Activated CD8-positive, alpha-beta T cell treated with anti-CD3 and anti-CD28 coated beads, Interleukin-2, amount 10 ng/mL, durations not matched to agents 7 days and 5 days (primary cell): Measurements from ENCODE around the gene KCNIP4. TPM values are rescaled to one million over a fixed set of nuclear protein-coding genes. Genes with fewer than 3 reads are reported as not detected.
"Not testable (repeated sequence)": the region's sequence is repeated elsewhere in the genome, so short reads cannot be mapped to it uniquely, and the experiment has no call there.

ENCODE experiments used
- ATAC-seq: fragments of 150-1000 bp; cut with Tn5 transposase; one replicate; pipeline ENCODE4 v1.10.0; 2021; ENCODE audit warnings: moderate library complexity
- CTCF ChIA-PET: fragments of 350-600 bp; sonication (Branson Sonifier 250); formaldehyde crosslinking; loops from one replicate; lab custom pipeline; 2021; ENCODE audit warnings: antibody characterized with exemption; lab: Charles Lee
- POLR2A ChIA-PET: fragments of 350-600 bp; sonication (Branson Sonifier 250); formaldehyde crosslinking; loops from one replicate; lab custom pipeline; 2021; ENCODE audit warnings: antibody characterized with exemption; lab: Charles Lee
- DNase-seq: peaks from one replicate; pipeline ENCODE4 v3.0.0-alpha.2; 2020
- H3K27ac Mint-ChIP-seq: one replicate; pipeline ENCODE4 v1.8.0; 2021; ENCODE audit warnings: mild to moderate bottlenecking, mixed read lengths
- H3K27me3 Mint-ChIP-seq: one replicate; pipeline ENCODE4 v1.8.0; 2021; ENCODE audit warnings: low read depth, mixed read lengths
- H3K36me3 Mint-ChIP-seq: one replicate; pipeline ENCODE4 v1.8.0; 2021; ENCODE audit warnings: low read depth, mixed read lengths
- H3K4me1 Mint-ChIP-seq: one replicate; pipeline ENCODE4 v1.8.0; 2021; ENCODE audit warnings: low read depth, mixed read lengths
- H3K4me3 Mint-ChIP-seq: one replicate; pipeline ENCODE4 v1.8.0; 2021; ENCODE audit warnings: mild to moderate bottlenecking, mixed read lengths
- H3K9me3 Mint-ChIP-seq: one replicate; pipeline ENCODE4 v1.8.0; 2022; ENCODE audit warnings: mixed read lengths; ENCODE audit not compliant: insufficient read depth
- total RNA-seq, 2 experiments: library from RNA; stranded (reverse); gene quantifications; one replicate each; pipeline ENCODE4 v1.2.3, GENCODE V29; 2021

KCNIP4 gene
- total RNA-seq, 2 experiments from 2014 or later: not detected

DNA sequence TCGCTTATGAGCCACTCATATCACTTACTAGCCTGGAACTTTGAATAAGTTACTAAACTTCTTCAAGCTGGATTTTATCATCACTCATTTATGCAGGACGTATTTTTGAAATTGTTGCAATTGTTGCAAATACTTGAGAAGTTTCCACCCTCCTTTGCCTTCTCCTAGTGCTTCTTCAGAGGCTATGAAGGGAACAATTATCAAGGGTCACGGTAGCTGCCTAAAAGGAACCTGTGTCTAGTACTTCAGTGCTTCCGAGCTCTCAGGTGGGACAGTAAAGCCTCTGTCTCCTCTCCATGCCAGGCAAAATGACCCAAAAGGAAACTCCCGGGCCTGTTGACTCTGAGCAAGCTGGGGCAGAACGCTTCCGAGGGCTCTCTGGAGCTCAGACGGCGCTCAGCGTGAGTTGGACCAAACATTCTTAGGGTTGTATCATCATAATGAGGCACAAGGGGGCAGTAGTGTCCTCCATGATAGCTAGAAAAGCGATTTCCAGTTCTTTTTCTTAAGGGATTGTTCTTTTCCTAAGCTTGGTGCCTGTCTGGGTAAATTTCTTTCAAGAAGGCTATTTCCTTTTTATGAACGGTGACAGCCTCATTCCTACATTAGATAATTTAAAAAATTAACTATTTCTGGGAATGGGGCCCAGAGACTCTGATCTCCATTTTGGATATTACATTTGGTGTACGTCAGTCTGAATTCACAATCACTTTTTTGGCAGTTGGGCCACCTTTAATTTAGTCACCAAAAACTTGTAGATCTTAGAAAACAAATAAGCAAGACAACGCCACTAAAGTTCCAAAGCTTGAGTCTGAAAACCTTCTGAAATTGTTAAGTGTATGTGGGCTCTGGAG lies 1175.2 kb downstream of the KCNIP4 start:
- H3K4me1 Mint-ChIP-seq: no peaks in the 10 kb centered on the region
- H3K27me3 Mint-ChIP-seq: peaks cover 2% of the 10 kb centered on the region
- no peak overlapping the region for H3K27ac Mint-ChIP-seq
- ChIA-PET CTCF (interaction anchor here (0.6 to 2.5 kb wide), 23 partner anchors 9 to 999 kb away, joined by 3 to 15 read pairs (median 3); partner anchors contain the start of gene PACRGL), POLR2A (no interaction called here)
- H3K9me3 Mint-ChIP-seq: no peaks in the 10 kb centered on the region
- H3K36me3 Mint-ChIP-seq: no peaks in the 10 kb centered on the region
- ATAC-seq (peak; percentile 57), DNase-seq (peak; percentile 42)
- no peak overlapping the region for H3K4me3 Mint-ChIP-seq

DNA sequence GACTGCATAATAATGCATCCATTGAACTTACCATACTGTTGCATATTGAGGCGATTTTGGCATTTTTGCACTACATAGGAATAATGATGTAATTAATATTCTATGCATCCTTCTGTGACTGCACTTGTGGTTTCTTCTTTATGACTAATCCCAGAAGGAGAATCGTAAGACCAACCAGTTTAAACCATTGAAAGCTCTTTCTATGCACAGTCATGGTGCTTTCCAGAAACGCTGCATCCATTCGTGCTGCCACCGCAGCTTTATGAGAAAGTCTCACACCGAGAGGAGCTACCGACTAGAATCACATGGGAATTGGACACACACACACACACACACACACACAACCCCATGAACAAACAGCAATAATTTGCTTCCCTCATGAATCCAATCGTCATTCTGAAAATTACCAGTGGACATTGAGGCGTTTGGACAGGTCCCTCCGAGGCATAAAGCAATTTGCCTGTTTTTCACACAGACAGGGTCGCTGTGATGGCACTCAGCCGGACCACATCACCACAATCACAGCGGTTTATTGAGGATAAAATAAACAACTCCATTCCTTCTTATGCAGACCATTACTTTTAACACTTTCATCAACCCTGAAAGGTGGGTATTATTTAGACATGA lies 1184.1 kb downstream of the KCNIP4 start:
- no peaks in the 10 kb centered on the region for H3K36me3 Mint-ChIP-seq
- ATAC-seq: no peak
- H3K9me3 Mint-ChIP-seq: no peaks in the 10 kb centered on the region
- no peaks in the 10 kb centered on the region for H3K4me1 Mint-ChIP-seq
- no peak overlapping the region for H3K4me3 Mint-ChIP-seq
- no peaks in the 10 kb centered on the region for H3K27me3 Mint-ChIP-seq
- ChIA-PET POLR2A (no interaction called here), CTCF (interaction anchor here (0.6 kb wide), 1 partner anchor 9 kb away, joined by 3 read pairs; no protein-coding TSS in a partner anchor)
- no peak for DNase-seq
- no peak overlapping the region for H3K27ac Mint-ChIP-seq

DNA sequence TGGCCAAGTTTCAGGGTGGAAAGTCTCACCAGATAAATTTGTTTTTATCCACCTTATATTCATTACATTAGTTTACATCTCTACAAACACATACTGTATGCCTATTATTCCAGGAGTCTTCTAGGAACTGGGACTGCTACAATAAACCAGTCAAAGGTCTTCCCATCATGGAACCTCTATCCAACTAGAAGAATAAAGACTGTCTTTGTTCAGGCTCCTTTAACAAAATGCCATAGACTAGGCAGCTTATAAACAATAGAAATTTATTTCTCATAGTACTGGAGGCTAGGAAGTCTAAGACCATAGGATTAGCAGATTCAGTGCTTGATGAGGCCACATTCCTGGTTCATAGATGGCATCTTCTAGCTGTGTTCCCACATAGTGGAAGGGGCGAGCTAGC lies 1186.7 kb downstream of the KCNIP4 start:
- Mint-ChIP-seq H3K36me3 (no peaks in the 10 kb centered on the region), H3K4me1 (no peaks in the 10 kb centered on the region), H3K4me3 (no peak overlapping the region), H3K27ac (no peak overlapping the region), H3K9me3 (no peaks in the 10 kb centered on the region), H3K27me3 (no peaks in the 10 kb centered on the region)
- no peak for ATAC-seq
- ChIA-PET POLR2A (no interaction called here), CTCF (interaction anchor here (1.6 kb wide), 1 partner anchor 12 kb away, joined by 7 read pairs; no protein-coding TSS in a partner anchor)
- DNase-seq: no peak

GRCh38 chr4:20761382-20761781 lies 1187.2 kb downstream of the KCNIP4 start:
- Mint-ChIP-seq H3K4me3 (no peak overlapping the region), H3K27ac (no peak overlapping the region), H3K36me3 (no peaks in the 10 kb centered on the region), H3K9me3 (no peaks in the 10 kb centered on the region), H3K4me1 (no peaks in the 10 kb centered on the region), H3K27me3 (no peaks in the 10 kb centered on the region)
- no peak for DNase-seq
- no peak for ATAC-seq
- ChIA-PET CTCF (interaction anchor here (1.6 kb wide), 1 partner anchor 13 kb away, joined by 7 read pairs; no protein-coding TSS in a partner anchor), POLR2A (no interaction called here)

DNA sequence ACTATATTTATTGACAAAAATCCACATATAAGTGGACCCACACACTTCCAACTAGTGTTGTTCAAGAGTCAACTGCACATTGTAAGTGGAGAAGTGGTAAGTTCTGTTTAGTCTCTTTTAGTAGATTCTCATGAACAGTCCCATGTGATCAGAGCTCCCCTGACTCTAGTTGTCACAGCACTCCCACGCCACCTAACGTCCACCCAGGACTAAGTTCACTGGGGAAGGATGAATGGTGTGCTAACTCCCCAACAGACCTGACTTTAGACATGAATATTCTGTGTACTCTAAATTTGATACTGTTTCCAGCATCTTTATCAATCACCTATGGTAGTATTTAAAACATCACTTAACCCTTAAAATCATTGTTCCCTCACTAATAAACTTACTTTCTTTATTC lies 1188.5 kb downstream of the KCNIP4 start:
- H3K27me3 Mint-ChIP-seq: no peaks in the 10 kb centered on the region
- CTCF ChIA-PET: interaction anchor here (1.0 to 1.6 kb wide), 2 partner anchors 13 to 14 kb away, joined by 3 to 7 read pairs; no protein-coding TSS in a partner anchor
- H3K9me3 Mint-ChIP-seq: no peaks in the 10 kb centered on the region
- H3K4me3 Mint-ChIP-seq: no peak overlapping the region
- no peaks in the 10 kb centered on the region for H3K4me1 Mint-ChIP-seq
- H3K27ac Mint-ChIP-seq: no peak overlapping the region
- POLR2A ChIA-PET: no interaction called here
- DNase-seq (no peak), ATAC-seq (no peak)
- no peaks in the 10 kb centered on the region for H3K36me3 Mint-ChIP-seq

DNA sequence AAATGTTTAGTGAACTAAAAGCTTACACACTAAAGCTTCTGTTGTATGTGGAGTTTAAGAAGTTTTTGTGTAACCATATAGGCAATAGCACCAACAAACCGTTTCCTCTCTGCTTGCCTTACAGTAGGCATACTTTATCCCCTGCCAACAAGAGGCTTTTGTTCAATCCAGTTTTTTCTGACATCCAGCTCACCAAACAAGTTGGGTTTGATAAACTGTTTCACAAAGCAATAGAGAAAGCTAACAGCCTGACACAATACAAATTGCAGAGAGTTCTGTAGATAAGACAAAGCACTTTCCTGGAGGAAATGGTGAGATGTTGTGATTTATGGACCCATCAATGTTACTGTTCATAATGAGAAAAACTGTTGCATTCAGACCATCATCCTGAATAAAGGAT lies 1194.5 kb downstream of the KCNIP4 start:
- Mint-ChIP-seq H3K27ac (no peak overlapping the region), H3K4me1 (no peaks in the 10 kb centered on the region), H3K4me3 (no peak overlapping the region), H3K36me3 (no peaks in the 10 kb centered on the region), H3K27me3 (no peaks in the 10 kb centered on the region), H3K9me3 (no peaks in the 10 kb centered on the region)
- ChIA-PET CTCF (interaction anchor here (1.4 kb wide), 1 partner anchor 19 kb away, joined by 4 read pairs; no protein-coding TSS in a partner anchor), POLR2A (no interaction called here)
- DNase-seq (no peak), ATAC-seq (no peak)

DNA sequence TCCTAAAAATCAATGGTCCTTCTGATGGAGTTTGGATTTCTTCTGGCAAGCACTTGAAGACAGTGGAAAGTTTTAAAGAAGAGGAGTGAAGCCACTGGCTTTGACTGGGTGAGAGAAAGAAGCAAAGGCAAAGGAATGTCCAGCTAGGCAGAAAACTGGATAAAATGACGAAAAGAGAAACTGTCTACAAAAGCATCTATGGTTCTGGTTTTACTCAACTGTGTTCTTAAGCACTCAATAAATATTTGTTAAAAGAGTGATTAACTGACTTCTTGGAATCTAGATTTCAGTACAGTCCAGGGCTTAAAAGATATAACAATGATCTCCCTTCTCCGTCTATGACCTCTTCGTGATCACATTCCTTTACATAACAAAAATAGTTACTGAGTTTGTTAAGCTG lies 1195.9 kb downstream of the KCNIP4 start:
- no peak overlapping the region for H3K4me3 Mint-ChIP-seq
- no peaks in the 10 kb centered on the region for H3K27me3 Mint-ChIP-seq
- no peaks in the 10 kb centered on the region for H3K9me3 Mint-ChIP-seq
- ChIA-PET POLR2A (no interaction called here), CTCF (no interaction called here)
- ATAC-seq (no peak), DNase-seq (no peak)
- H3K4me1 Mint-ChIP-seq: no peaks in the 10 kb centered on the region
- no peak overlapping the region for H3K27ac Mint-ChIP-seq
- no peaks in the 10 kb centered on the region for H3K36me3 Mint-ChIP-seq

GRCh38 chr4:20746000-20746399 lies 1202.6 kb downstream of the KCNIP4 start:
- H3K4me1 Mint-ChIP-seq, H3K27ac Mint-ChIP-seq, H3K27me3 Mint-ChIP-seq, H3K36me3 Mint-ChIP-seq, POLR2A ChIA-PET, DNase-seq, H3K4me3 Mint-ChIP-seq, ATAC-seq: not testable (repeated sequence)
- CTCF ChIA-PET: interaction anchor here (0.7 kb wide), 1 partner anchor 27 kb away, joined by 3 read pairs; no protein-coding TSS in a partner anchor
- peaks cover 14% of the 10 kb centered on the region for H3K9me3 Mint-ChIP-seq

- ATAC-seq (no peak), DNase-seq (no peak)
- H3K4me3 Mint-ChIP-seq: no peak overlapping the region
- H3K4me1 Mint-ChIP-seq: no peaks in the 10 kb centered on the region
- peaks cover 25% of the 10 kb centered on the region for H3K36me3 Mint-ChIP-seq
- H3K9me3 Mint-ChIP-seq: peaks cover 25% of the 10 kb centered on the region
- ChIA-PET CTCF (no interaction called here), POLR2A (no interaction called here)
- H3K27me3 Mint-ChIP-seq: no peaks in the 10 kb centered on the region
- H3K27ac Mint-ChIP-seq: no peak overlapping the region
Measured at GRCh38 chr4:20735931-20736330, 1212.6 kb downstream of the KCNIP4 start.

DNA sequence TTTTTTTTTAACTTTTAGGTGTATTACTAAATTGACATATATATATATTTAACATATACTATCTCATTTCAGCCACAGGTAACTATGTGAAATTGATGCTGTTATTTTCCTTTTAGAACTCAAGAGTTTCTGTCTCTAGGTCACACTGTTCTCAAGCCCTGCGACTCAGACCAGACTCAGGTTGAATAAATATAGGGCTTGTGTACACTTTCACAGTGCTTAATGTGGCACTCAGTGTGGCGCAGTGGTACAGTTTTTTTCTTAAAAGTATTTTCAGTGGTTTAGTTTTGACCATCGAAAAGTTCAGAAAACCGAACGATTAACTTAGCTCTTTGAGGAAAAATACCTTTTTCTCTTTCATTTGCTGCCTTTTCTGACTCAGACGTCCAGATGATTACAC lies 1223.7 kb downstream of the KCNIP4 start:
- ChIA-PET POLR2A (no interaction called here), CTCF (interaction anchor here (0.6 kb wide), 2 partner anchors 49 to 943 kb away, joined by 3 read pairs; no protein-coding TSS in a partner anchor)
- no peak for ATAC-seq
- H3K27ac Mint-ChIP-seq: no peak overlapping the region
- peaks cover 43% of the 10 kb centered on the region for H3K36me3 Mint-ChIP-seq
- peaks cover 4% of the 10 kb centered on the region for H3K9me3 Mint-ChIP-seq
- H3K27me3 Mint-ChIP-seq: no peaks in the 10 kb centered on the region
- no peak overlapping the region for H3K4me3 Mint-ChIP-seq
- H3K4me1 Mint-ChIP-seq: no peaks in the 10 kb centered on the region
- no peak for DNase-seq

GRCh38 chr4:20723463-20723862 lies 1225.1 kb downstream of the KCNIP4 start:
- ChIA-PET CTCF (no interaction called here), POLR2A (no interaction called here)
- ATAC-seq (no peak), DNase-seq (no peak)
- Mint-ChIP-seq H3K36me3 (peaks cover 55% of the 10 kb centered on the region), H3K27ac (no peak overlapping the region), H3K27me3 (no peaks in the 10 kb centered on the region), H3K9me3 (peaks cover 4% of the 10 kb centered on the region), H3K4me1 (no peaks in the 10 kb centered on the region), H3K4me3 (no peak overlapping the region)

- no peaks in the 10 kb centered on the region for H3K4me1 Mint-ChIP-seq
- H3K9me3 Mint-ChIP-seq: peaks cover 4% of the 10 kb centered on the region
- CTCF ChIA-PET: no interaction called here
- peaks cover 60% of the 10 kb centered on the region for H3K36me3 Mint-ChIP-seq
- H3K27ac Mint-ChIP-seq: no peak overlapping the region
- ATAC-seq (no peak), DNase-seq (no peak)
- POLR2A ChIA-PET: no interaction called here
- no peak overlapping the region for H3K4me3 Mint-ChIP-seq
- no peaks in the 10 kb centered on the region for H3K27me3 Mint-ChIP-seq
Measured at GRCh38 chr4:20723019-20723418, 1225.6 kb downstream of the KCNIP4 start.
